Left renal pelvis (tissue), 4 donors: Measurements from ENCODE around the gene KDM4C. TPM values are rescaled to one million over a fixed set of nuclear protein-coding genes. Genes with fewer than 3 reads are reported as not detected.

ENCODE experiments used
- DNase-seq, 4 donors: peaks; one replicate each; pipeline ENCODE4 v3.0.0-alpha.2; 2013; ENCODE audit warnings: low read depth in 4 of 4, low spot score in 3 of 4
- polyA plus RNA-seq, 4 donors: library from polyadenylated mRNA; unstranded; fragments of 120-200 nt; gene quantifications; one replicate each; pipeline ENCODE4 v1.2.1, GENCODE V29; 2013; ENCODE audit not compliant: insufficient read length in 4 of 4

The KDM4C gene
- polyA plus RNA-seq, 4 donors: 12.5 to 17.5 (median 16.2) TPM

- no peak for DNase-seq
These were observed 94.6 kb downstream of the KDM4C start for GRCh38 chr9:6852243-6852963.

- no peak for DNase-seq
These were observed 98.1 kb downstream of the KDM4C start for GRCh38 chr9:6855860-6856259.

DNA sequence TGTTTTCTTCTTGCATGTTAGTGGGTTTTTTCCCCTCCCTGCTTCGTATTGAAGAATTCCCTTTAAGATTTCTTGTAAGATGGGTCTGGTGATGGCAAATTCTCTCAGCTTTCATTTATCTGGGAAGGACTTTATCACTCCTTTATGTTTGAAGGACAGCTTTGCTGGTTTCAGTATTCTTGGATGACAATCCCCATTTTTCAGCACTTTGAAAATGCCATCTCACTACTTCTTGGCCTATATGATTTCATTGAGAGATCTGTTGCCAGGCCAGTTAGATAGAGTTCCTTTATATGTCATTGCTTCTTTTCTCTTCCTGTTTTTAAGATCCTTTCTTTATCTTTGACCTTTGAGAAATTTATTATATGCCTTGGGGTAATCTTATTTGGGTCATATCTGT lies 106.3 kb downstream of the KDM4C start:
- no peak for DNase-seq

GRCh38 chr9:6869081-6869948 lies 111.5 kb downstream of the KDM4C start:
- no peak for DNase-seq

DNA sequence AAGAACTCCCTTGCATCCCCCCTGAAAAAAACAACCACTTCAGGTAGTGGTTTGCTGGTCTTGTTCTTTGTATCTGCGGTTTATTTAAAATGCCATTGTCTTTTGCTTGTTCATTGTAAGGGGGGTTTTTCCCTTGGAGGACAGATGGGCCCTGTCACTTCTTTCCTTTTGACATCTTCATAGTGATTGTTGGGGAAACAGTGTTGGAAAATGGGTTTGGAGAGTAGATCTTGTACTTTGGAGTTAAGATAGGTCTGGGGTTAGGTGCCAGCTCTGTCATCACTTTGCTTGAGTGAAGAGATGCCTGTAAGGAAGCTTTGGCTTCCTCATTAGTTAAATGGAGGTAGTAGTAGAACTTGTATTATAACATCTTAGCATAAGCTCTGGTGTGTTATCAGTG lies 112.4 kb downstream of the KDM4C start:
- no peak for DNase-seq

DNA sequence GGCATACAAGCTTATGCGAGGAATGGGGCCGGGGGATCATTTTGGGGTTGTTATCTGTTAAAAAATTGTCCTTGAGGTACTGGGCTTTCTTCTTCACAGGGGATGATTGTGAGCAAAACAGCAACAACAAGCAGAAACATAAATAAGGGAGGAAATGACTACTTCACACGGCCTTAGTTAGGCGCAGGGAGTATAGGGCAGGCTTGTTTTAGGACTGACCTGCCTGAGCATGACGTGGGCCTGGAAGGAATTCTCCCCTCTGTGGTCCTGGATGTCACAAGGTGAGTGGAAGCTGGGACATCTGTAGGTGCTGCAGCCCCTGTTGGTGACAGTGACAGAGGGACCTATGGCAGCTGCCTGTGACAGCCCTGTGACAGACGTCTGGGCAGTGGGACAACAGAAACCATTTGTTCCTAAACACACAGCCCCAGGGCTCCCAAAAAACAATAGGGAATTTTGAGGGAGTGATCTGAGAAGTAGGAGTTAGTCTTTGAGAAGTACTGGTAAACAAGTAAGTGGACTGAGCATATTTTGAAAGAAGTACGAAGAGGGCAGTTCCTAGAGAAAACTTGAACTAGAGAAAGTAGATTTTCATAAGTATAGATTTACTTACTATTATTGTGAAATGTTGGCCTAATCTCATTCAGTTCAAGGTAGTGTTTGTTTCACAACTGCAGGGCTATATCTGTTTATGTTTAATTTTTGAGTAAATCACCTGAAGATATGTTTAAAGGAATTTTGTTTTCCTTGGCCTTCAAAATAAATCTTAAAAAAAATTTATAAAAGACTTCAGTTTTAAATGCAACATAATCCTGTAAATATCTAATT lies 113.1 kb downstream of the KDM4C start:
- no peak for DNase-seq

- no peak for DNase-seq
These were observed 116.1 kb downstream of the KDM4C start for GRCh38 chr9:6873857-6874256.

DNA sequence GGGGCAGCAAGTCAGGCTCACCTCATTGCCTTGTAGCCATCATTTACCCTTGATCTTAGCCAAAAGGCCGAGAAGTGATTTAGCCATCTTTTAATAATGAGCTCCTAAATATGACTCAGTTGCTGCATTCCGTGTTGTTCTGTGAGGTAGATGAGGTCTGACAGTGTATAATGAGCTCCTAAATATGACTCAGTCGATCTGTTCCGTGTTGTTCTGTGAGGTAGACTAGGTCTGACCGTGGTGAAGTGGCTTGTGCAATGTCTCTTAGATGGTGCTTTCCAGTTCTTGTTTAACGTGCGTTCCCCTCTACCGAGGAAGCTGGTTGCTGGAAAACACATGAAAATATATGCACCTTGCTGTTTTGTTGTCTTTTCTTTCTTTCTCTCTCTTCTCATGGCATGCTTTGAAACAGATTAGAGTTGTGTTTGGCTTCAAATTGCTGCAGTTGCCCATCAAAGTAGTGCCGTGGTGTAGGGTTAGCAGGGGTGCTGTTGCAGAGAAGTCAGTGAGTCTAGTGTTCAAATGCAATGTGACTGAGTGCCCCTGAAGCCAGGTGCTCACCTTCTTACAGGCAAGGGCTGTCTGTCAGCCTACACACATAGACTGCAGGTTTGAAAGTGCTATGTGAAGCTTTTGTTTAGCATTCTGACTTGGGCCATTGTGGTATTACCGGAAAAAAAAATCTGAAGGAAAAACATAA lies 118.6 kb downstream of the KDM4C start:
- DNase-seq: no peak

DNA sequence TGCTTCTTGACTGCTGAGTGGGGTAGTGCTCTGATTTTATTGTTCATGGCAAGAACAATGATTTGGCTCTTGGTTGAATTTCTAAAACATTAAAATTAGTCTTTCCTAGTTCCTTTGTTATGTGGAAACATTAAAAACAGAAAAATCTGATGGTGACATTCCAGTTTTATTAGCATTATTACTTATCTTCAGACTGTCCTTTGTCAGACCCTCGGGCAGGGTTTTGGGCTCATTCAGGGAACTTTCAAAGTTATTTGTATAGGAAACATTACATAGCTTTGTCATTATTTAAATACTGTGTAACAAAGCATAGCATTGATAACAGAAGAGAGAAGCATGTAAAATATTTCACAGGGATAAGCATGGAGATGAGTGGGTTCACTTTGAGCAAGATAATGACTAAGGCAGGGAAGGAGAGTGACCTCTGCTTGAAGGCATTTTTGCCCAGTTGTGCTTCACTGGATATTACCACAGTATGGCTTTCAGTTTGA lies 119.9 kb downstream of the KDM4C start:
- no peak for DNase-seq

DNA sequence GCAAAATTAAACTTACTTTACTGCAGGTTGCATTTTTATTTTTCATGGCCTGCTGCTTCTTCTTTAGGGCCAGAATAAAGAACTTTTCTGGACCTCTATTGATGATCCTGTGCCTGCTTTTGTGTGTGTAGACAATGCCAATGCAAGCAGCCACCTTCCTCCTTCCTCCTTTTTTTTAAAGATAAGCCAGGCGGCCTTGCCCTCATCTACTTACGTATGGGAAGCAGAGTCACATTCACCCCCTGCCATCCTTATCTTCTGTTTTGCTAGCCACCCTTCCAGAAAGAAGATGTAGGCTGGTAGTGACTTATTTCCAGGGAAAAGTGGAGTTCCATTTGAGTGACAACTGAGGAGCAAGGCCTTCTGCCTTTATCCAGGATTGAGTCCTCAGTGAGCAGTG lies 122.9 kb downstream of the KDM4C start:
- no peak for DNase-seq

- DNase-seq: no peak
These were observed 126.3 kb downstream of the KDM4C start for GRCh38 chr9:6884101-6884500.

DNA sequence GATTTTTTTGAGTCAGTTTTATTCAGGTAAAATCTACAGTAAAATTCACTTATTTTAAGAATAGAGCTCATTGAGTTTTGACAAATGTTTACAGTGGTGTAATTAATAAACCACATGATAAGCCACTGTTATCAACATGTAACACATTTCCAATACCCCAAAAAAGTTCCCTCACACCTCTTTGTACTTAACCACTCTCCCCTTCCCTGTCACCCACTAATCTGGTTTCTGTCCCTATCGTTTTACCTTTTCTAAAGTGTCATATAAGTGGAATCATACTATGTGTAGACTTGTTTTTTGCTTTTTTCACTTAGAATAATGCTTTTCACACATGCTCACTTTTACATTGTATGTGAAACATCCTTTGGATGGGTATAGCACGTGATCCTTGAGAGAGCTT lies 127.2 kb downstream of the KDM4C start:
- DNase-seq: no peak

DNA sequence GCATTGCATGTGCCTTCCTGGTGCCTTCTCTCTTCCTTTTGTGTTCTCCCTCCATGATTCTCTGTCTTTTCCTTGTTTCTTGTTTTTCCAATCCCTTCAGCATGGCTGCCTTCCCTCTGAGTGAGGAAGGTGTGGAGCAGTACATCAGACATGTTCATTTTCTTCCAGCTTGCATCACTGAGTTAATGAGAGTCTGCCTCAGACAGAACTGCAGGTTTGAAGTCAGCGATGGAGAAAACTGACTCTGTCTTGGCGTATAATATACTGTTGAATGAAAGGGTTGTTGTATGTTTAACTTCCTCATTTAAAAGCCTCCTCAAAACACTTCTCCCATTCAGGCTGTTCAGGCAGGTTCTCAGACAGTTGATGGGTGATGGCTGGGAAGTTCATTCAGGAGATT lies 129.3 kb downstream of the KDM4C start:
- no peak for DNase-seq

GRCh38 chr9:6889868-6890267 lies 132.1 kb downstream of the KDM4C start:
- DNase-seq: no peak

- no peak for DNase-seq
These were observed 135.8 kb downstream of the KDM4C start for GRCh38 chr9:6893350-6894131.

DNA sequence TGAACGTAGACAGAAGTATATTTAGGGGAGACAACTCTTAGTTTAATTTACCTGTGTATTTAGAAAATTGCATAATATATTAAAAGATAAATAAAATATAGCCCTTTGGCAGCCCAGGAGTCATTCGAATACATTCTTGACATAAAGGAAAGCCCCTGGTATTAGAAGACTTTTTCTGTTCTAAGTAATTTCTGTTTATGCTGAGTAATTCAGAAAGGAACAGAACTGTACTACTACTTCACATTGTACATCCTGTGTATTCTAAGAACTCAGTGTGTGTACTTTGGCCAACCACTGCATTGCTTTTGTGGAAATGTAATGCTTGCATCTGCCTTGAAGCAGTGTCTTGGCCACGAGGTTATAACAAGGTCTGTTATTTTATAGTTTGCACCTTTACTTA lies 136.4 kb downstream of the KDM4C start:
- no peak for DNase-seq

GRCh38 chr9:6895754-6896153 lies 138.0 kb downstream of the KDM4C start:
- DNase-seq: no peak

DNA sequence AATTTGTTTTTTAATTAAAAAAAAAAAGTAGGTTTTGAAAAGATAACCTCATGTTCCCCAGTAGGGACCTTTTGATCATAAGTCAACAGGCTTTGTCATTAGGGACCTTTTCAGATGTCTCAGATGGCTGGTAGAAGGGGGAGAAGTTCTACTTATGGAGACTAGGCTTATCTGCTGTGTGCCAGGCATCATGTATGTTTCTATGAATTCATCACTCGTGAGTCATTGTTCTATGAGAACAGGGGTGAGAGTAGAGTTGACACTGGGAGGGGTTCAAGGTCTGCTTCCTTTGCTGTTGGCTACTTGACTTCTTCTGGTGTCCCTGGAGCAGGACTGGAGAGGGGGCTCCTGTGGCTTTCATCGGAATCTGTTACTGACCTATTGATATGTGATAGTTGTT lies 138.8 kb downstream of the KDM4C start:
- DNase-seq: no peak

- DNase-seq: no peak
These were observed 139.5 kb downstream of the KDM4C start for GRCh38 chr9:6897207-6897822.
